HG03108 (cell line): ENCODE results near the gene GATA5.

ENCODE experiments used
- ATAC-seq: cut with Tn5 transposase; IDR thresholded peaks from one replicate; pipeline ENCODE4 v1.9.1; 2021; ENCODE audit warnings: moderate library complexity; ENCODE audit not compliant: unreplicated experiment

Gene GATA5

GRCh38 chr20:62457098-62457497, 18.7 kb downstream of the GATA5 start:
- ATAC-seq: no peak

- no peak for ATAC-seq
Observed at GRCh38 chr20:62455929-62456328, 19.9 kb downstream of the GATA5 start.

DNA sequence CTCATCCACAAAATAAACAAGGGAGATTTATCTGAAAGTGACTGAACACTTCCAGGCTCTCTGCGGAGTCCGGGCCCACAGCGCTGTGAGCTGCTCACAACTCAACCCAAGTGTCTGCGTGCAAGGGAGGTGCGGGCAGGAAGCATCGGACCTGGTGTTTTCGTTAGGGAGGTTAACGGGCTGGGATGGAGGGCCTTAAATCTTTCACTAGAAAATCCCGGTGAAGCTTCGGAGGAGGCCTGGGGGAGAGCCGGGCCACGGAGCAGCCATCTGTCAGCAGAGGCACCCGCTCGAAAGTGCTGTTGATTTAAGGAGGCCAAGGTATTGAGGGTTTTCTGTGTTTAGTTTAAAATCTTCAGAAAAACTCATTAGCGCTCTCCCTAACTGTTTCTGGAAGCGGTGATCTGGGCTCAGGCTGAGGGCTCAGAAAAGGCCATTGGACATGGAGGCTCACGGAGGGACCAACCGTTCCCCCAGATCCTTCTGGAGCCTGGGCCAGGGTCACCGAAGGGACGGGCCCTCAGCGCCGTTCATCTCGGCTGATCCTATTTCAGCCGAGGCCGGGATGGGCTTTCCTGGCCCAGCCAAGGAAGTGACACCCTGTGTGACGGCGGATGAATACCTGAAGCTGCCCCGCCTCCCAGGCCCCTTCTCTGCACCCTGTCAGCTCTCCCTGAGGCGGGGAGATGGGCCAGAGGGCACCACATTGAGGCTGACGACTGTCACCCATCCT, 20.7 kb downstream of the GATA5 start:
- no peak for ATAC-seq

GRCh38 chr20:62453186-62453808, 22.5 kb downstream of the GATA5 start:
- no peak for ATAC-seq

GRCh38 chr20:62452475-62453095, 23.2 kb downstream of the GATA5 start:
- no peak for ATAC-seq

DNA sequence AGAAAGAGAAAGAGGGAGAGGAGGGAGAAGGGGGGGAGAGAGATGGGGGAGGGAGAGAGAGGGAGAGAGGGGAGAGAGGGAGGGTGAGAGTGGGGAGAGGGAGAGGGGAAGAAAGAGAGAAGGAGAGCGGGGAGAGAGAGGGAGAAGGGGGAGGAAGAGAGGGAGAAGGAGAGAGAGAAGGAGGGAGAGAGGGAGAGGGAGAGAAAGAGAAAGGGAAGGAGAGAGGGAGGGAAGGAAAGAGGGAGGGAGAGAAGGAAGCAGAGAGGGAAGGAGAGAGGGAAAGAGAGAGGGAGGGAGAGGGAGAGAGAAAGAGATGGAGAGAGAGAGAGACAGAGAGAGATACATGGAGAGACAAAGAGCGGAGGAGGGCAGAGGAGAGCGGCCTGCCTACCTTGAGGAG, 23.8 kb downstream of the GATA5 start:
- ATAC-seq: no peak

DNA sequence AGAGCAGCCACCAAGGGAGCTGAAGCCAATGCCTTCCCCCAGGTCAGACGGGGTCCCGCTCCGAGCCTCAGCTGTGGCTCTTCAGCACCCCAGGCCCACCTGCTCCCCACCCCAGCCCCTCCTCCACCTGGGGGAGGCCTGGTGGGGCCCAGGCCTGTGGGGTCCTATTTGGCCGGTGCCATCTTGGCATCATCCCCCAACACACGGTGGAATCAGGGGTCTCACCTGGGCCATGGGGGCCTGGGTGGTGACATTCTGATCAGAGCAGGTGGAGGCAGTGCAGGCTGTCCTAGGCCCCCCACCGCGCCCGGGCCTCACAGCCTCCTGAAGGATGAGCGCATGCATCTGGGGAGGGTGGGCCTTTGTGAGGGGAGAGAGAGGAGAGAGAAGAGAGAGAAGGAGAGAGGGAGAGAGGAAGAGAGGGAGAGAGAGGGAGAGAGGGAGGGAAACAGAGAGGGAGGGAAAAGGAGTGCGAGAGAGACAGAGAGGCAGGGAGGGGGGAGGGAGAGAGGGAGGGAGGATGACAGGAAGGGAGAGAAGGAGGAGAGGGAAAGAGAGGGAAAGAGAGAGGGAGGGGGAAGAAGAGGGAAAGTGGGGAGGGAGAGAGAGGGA, 24.5 kb downstream of the GATA5 start:
- no peak for ATAC-seq

DNA sequence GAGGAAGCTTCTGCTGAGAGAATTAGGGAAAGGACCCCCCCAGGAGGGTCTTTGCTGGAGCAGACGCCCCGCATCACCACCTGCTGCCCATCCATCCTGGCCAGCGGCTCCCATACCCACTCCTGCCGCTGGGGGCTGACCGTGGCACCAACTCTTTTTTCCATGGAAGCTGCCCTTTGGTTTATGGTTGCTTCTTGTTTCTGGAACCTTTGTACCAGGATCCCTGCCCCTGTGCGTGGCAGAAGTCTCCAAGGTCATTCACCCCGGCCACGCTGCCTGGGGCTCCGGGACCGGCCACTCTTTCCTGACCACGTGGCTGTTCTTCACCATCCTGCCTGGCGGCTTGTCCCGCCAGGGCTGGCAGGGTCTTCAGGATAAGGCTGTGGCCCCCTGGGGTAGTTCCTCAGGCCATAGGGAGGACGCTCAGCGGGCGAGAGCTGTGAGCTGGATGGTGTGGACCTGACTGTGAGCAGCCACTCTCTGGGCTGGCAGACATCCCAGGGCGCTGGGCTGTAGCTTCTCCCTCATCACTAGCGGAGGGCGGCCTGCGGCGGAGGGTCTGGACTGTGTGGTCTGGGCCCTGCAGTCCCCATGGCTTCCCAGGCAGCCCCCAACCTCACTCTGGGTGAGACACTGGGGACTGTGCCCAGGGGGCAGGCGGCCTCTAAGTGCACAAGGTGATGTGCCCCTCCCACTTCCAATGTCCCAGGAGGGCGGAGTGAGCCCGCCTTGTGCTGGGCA, 25.7 kb downstream of the GATA5 start:
- ATAC-seq: no peak

DNA sequence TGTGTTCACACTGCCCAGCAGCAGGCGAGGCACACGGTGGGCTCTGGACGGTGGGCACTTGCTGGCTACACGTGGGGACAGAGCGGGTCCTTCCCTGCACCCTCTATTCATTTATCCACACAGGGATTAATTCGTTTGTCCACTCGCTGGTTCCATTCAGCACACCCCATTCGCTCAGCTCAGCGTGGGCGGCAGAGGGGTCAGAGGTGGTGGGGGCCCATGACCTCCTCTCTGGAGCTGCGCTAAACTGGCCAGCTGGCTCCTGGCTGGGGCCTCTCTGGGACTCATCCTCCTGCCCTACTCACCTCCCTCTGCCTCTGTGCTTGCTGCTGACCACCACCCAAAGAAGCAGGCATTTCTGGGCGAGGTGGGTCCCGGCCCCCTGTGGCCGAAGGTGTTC, 27.0 kb downstream of the GATA5 start:
- ATAC-seq: no peak

DNA sequence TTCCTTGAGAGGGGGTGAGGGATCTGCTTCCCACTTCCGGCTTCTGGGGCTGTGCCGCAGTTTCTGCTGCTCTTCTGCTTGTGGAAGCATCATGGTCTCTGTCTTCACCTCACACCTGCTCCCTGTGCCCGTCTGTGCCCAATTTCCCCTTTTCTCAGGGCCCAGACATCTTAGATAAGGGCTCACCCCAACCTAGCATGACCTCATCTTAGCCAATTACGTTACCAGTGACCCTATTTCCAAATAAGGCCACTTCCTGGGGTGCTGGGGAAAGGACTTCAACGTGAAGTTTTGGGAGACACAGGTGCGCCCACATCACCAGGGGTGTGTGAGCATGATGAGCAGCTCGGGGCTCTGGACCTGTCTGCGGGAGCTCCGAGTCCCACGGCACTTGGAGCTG, 27.8 kb downstream of the GATA5 start:
- ATAC-seq: no peak

DNA sequence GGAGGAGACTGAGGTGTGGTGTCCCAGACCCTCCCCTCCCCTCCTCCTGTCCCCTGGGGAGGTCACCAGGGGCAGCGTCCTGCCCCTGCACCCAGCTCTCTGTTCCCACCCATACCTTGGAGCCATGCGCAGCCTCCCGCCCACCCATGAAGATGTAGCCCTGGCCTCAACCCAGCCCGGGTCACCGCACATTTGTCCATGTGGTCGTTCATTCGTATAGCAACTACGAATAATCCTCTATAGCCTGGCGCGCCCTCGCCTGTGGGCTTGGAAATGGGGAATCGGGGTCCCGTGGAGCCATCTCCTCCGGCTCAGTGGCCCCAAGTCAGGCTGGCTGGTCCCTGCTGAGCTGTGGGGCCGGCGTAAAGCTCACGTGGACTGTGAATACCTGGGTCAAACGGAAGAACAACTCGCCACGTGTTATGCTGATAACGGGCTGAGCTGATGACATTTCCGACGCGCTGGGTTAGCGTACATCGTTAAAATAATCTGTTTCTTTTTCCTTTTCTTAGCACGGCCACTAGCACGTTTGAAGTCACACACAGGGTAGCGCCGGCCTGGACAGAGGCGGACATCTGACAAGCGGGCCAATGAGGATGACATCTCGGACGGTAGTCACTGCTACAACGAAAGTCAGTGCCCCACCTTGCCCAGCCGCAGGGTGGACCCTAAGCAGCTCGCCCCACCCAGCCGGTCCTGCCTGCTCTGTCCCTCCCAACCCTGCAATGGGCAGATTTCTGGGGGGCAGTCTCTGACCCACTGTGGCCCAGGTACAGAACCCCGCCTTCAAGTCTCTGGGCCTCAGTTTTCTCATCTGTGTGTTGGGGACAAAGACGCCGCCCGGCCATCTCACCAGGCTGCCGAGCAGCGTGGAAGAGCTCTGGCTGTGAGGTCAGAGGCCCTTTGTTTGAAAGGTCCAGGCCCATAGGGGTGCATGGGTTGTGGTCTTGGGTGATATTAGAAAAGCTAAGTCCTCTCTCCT, 28.6 kb downstream of the GATA5 start:
- ATAC-seq: no peak

DNA sequence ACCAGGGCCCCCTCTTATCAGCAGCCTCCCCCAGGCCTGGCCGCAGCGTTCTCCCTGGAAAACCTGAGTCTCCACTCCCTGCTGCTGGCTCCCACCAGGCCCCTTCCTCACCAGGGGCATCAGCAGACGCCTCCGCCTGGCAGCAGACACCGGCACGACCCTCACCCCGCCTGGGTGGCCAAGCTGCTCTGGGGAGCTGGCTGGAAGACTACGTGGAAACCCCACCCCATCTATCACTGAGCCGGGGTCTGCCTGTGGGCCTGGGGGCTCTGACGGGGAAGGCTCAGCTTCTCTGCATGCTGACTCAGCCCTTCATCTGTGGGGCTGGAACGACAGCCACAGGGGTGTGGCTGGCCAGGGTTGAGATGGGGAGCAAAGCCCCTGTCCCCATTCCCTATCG, 29.3 kb downstream of the GATA5 start:
- ATAC-seq: no peak

DNA sequence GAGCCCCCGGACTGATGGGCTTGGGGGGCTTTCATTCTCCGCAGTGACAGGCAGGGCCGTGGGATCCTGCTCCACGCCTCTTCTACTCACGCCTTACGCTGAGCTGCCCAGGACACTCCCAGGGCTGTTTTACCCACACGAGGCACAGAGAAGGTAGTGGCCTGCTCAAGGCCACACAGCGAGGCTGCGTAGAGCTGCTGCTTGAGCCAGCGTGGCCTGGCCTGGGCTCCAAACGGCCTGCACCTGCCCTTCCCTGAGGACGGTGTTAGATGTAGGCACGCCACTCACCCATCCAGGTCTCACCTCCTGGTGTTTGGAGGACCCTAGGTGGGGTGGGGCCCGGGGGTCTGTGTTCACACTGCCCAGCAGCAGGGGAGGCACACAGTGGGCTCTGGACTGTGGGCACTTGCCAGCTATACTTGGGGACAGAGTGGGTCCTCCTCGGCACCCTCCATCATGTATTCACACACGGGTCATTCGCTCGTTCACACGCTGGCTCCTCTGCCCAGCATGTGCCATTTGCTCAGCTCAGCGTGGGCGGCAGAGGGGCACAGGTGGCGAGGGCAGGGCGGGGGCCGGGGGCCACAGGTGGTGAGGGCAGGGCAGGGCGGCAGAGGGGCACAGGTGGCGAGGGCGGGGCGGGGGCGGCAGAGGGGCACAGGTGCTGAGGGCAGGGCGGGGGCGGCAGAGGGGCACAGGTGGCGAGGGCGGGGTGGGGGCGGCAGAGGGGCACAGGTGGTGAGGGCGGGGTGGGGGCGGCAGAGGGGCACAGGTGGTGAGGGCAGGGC, 30.0 kb downstream of the GATA5 start:
- ATAC-seq: no peak

- no peak for ATAC-seq
Observed at GRCh38 chr20:62444286-62444685, 31.5 kb downstream of the GATA5 start.

GRCh38 chr20:62441987-62442539, 33.7 kb downstream of the GATA5 start:
- no peak for ATAC-seq

- ATAC-seq: no peak
Observed at GRCh38 chr20:62439218-62439617, 36.6 kb downstream of the GATA5 start.

DNA sequence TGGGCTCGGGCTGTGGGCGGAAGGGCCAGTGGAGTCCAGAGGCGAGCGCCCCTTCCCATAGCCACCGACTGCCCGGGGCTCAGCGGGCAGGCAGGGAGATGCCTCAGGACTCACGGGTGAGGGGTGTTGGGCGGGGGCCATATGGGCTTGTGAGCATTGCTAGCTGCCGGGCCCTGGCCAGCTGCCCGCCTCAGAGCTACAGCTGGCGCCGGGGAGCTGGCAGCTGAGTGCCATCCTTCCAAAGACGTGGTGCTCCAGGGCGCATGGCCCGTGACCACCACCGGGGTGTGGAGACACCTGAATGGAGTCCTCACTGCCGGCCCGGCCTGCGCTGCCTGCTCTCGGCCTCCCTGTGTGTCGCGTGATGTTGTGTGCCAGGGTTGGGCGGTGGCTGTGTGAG, 37.9 kb downstream of the GATA5 start:
- no peak for ATAC-seq

DNA sequence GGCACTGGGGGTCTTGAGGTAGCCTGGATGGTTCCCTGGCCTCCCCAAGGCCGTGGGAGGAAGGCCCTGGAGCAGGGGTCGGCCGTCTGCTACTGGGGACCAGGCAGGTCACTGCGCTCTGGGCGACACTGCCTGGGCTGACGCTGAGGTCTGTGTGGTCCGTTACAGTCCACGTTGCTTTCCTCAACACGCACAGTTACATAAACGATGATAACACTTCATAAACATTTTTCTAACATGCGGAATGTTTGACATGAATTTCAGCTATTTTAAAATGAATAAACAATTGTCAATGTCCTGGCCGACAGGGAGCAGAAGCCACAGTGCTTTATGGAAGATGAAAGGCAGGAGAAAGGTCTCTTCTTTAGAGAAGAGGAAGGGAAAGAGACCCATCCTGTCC, 38.3 kb downstream of the GATA5 start:
- no peak for ATAC-seq

DNA sequence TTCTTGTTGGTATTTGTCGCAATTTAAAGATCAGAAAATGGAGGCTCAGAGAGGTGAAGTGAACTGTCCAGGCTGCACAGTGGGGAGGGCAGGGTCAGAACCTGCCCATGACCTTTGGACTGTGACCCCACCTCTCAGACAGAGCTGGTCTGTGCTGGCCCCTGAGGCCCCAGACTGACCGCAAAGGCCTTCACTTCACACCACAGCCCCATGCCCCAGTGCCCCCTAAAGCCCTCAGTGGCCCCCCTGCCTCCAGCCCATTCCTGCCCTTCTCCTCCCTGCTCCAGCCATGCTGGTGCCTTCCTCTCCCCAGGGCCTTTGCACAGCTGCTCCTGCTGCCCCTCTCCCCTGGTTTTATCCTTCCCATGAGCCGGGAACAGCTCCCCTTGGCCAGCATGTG, 39.1 kb downstream of the GATA5 start:
- no peak for ATAC-seq
